GM23338 (cell line): ENCODE results near the gene NXPE4. TPM values are rescaled to one million over a fixed set of nuclear protein-coding genes. Genes with fewer than 3 reads are reported as not detected.
"Not testable (repeated sequence)": the region's sequence is repeated elsewhere in the genome, so short reads cannot be mapped to it uniquely, and the experiment has no call there.

Experiments used
- ATAC-seq: fragments of 200-7000 bp; cut with Tn5 transposase; 3 replicates; pipeline ENCODE4 v1.9.1; 2020
- DNase-seq: peaks from one replicate; pipeline ENCODE4 v3.0.0-alpha.2; 2015; ENCODE audit warnings: low spot score
- H2AFZ ChIP-seq: fragments of 200-600 bp; sonication (generic); 2 replicates; pipeline ENCODE4 v1.8.0; 2016; ENCODE audit warnings: antibody characterized with exemption, mild to moderate bottlenecking, moderate library complexity
- H3F3A ChIP-seq: fragments of 200-600 bp; sonication (generic); replicated peaks from 2 replicates; pipeline ENCODE4 v1.8.0; 2017; ENCODE audit warnings: antibody characterized with exemption, mixed run types, low read depth
- H3K27ac ChIP-seq: fragments of 200-600 bp; sonication (generic); 2 replicates; pipeline ENCODE4 v1.6.1; 2016; ENCODE audit warnings: low read depth
- H3K27me3 ChIP-seq: fragments of 200-600 bp; sonication (generic); 2 replicates; pipeline ENCODE4 v1.8.0; 2016; ENCODE audit warnings: mild to moderate bottlenecking, mixed run types, moderate library complexity; ENCODE audit not compliant: insufficient read depth
- H3K36me3 ChIP-seq: fragments of 200-600 bp; sonication (generic); 2 replicates; pipeline ENCODE4 v1.8.0; 2016; ENCODE audit warnings: mild to moderate bottlenecking; ENCODE audit not compliant: insufficient read depth
- H3K4me1 ChIP-seq: fragments of 200-600 bp; sonication (generic); 2 replicates; pipeline ENCODE4 v1.8.0; 2016; ENCODE audit warnings: mild to moderate bottlenecking, moderate library complexity; ENCODE audit not compliant: insufficient read depth
- H3K4me2 ChIP-seq: fragments of 200-600 bp; sonication (generic); 2 replicates; pipeline ENCODE4 v1.7.1; 2017; ENCODE audit warnings: mixed run types
- H3K4me3 ChIP-seq: fragments of 200-600 bp; sonication (generic); 2 replicates; pipeline ENCODE4 v1.6.1; 2016; ENCODE audit warnings: mixed run types
- H3K79me2 ChIP-seq: fragments of 200-600 bp; sonication (generic); replicated peaks from 2 replicates; pipeline ENCODE4 v1.8.0; 2017; ENCODE audit warnings: mild to moderate bottlenecking; ENCODE audit not compliant: insufficient read depth
- H3K9me2 ChIP-seq: fragments of 200-600 bp; sonication (generic); 2 replicates; pipeline ENCODE4 v1.8.0; 2017; ENCODE audit not compliant: insufficient read depth
- H4K20me1 ChIP-seq: fragments of 200-600 bp; sonication (generic); replicated peaks from 2 replicates; pipeline ENCODE4 v1.8.0; 2017; ENCODE audit warnings: mild to moderate bottlenecking; ENCODE audit not compliant: insufficient read depth
- H3K27ac Mint-ChIP-seq: 2 replicates; pipeline ENCODE4 v1.8.0; 2020; ENCODE audit warnings: inconsistent platforms, mild to moderate bottlenecking, moderate library complexity, mixed read lengths
- H3K27me3 Mint-ChIP-seq: 3 replicates; pipeline ENCODE4 v1.8.0; 2022; ENCODE audit warnings: low read depth, mild to moderate bottlenecking, moderate library complexity, mixed read lengths, inconsistent platforms; ENCODE audit not compliant: insufficient read depth, poor library complexity
- H3K36me3 Mint-ChIP-seq: 3 replicates; pipeline ENCODE4 v1.8.0; 2021; ENCODE audit warnings: low read depth, mild to moderate bottlenecking, inconsistent platforms, moderate library complexity, mixed read lengths
- H3K4me1 Mint-ChIP-seq: 3 replicates; pipeline ENCODE4 v1.8.0; 2020; ENCODE audit warnings: mild to moderate bottlenecking, inconsistent platforms, mixed read lengths
- H3K4me3 Mint-ChIP-seq: 3 replicates; pipeline ENCODE4 v1.8.0; 2021; ENCODE audit warnings: moderate library complexity, mild to moderate bottlenecking, inconsistent platforms, mixed read lengths
- H3K9me3 Mint-ChIP-seq: 3 replicates; pipeline ENCODE4 v1.8.0; 2020; ENCODE audit warnings: moderate library complexity, mild to moderate bottlenecking, inconsistent platforms, mixed read lengths
- ETS1 ChIP-seq: IDR thresholded peaks from 2 replicates; pipeline ENCODE4 v1.6.1; 2016; ENCODE audit warnings: antibody characterized with exemption
- POLR2AphosphoS5 ChIP-seq: IDR thresholded peaks from 2 replicates; pipeline ENCODE4 v1.6.1; 2016; ENCODE audit warnings: antibody characterized with exemption, low read depth
- ZNF331 ChIP-seq: fragments of 250-450 bp; sonication (Bioruptor Pico); IDR thresholded peaks from 2 replicates; pipeline ENCODE4 v1.5.0; 2020; ENCODE audit warnings: low read depth, mild to moderate bottlenecking, moderate library complexity
- ZNF462 ChIP-seq: fragments of 250-450 bp; sonication (Bioruptor Pico); IDR thresholded peaks from 2 replicates; pipeline ENCODE4 v1.5.0; 2020; ENCODE audit warnings: mild to moderate bottlenecking, moderate library complexity
- polyA plus RNA-seq: library from polyadenylated mRNA; unstranded; fragments of >200 nt; fragmentation: Nextera tagmentation; extraction: Ambion mirVana; gene quantifications from 2 replicates; pipeline ENCODE4 v1.2.1, GENCODE V29; 2016
- total RNA-seq: library from RNA; depleted of rRNA; stranded (reverse); fragments of >200 nt; shearing (Covaris generic); gene quantifications from 2 replicates; pipeline ENCODE4 v1.2.3, GENCODE V29; 2014

Gene NXPE4
- total and polyA plus RNA-seq, 2 experiments from 2014 or later: not detected

GRCh38 chr11:114609429-114609828 is 13.8 kb upstream of the NXPE4 start (continued):
- TF ChIP-seq ZNF462 (CRISPR knock-in tag): no peak

- not testable (repeated sequence) for H3K4me3 ChIP-seq, DNase-seq, H3K9me2 ChIP-seq, H3K27me3 ChIP-seq, H3K4me1 ChIP-seq, H3F3A ChIP-seq, H3K4me2 ChIP-seq, H3K27ac Mint-ChIP-seq, H3K27ac ChIP-seq, H3K36me3 Mint-ChIP-seq, H3K79me2 ChIP-seq, H3K4me3 Mint-ChIP-seq, H3K27me3 Mint-ChIP-seq, H4K20me1 ChIP-seq, ATAC-seq, H3K4me1 Mint-ChIP-seq, H3K36me3 ChIP-seq, H2AFZ ChIP-seq
- H3K9me3 Mint-ChIP-seq: peaks cover 38% of the 10 kb centered on the region
These were observed 13.0 kb upstream of the NXPE4 start for GRCh38 chr11:114608605-114609004.

- Histone ChIP-seq H3K4me2 (no peak overlapping the region), H3K36me3 (no peaks in the 10 kb centered on the region), H3K9me2 (no peaks in the 10 kb centered on the region; the same call in 1 of the 2 replicates), H3K27me3 (no peaks in the 10 kb centered on the region), H4K20me1 (no peaks in the 10 kb centered on the region), H3K27ac (no peak overlapping the region), H3K79me2 (no peaks in the 10 kb centered on the region), H3K4me1 (no peaks in the 10 kb centered on the region), H3K4me3 (no peak overlapping the region), H2AFZ (no peak overlapping the region), H3F3A (peaks cover 8% of the 10 kb centered on the region; the same call in 1 of the 2 replicates)
- TF ChIP-seq POLR2AphosphoS5 (no peak), ZNF331 (CRISPR knock-in tag) (no peak), ETS1 (no peak)
- ATAC-seq: no peak
- H3K4me3 Mint-ChIP-seq: no peak overlapping the region
- no peaks in the 10 kb centered on the region for H3K27me3 Mint-ChIP-seq
- H3K36me3 Mint-ChIP-seq: peaks cover 9% of the 10 kb centered on the region; the same call in 1 of the 3 replicates
- H3K9me3 Mint-ChIP-seq: peaks cover 38% of the 10 kb centered on the region
- DNase-seq: no peak
- H3K4me1 Mint-ChIP-seq: no peaks in the 10 kb centered on the region
- H3K27ac Mint-ChIP-seq: no peak overlapping the region
These were observed 12.3 kb upstream of the NXPE4 start for GRCh38 chr11:114607753-114608459.

- H3K36me3 Mint-ChIP-seq, H3K9me2 ChIP-seq, ATAC-seq, H4K20me1 ChIP-seq, H3K4me2 ChIP-seq, H2AFZ ChIP-seq, DNase-seq, H3K4me1 ChIP-seq, H3K27ac Mint-ChIP-seq, H3K27me3 Mint-ChIP-seq, H3K79me2 ChIP-seq, H3F3A ChIP-seq, H3K4me3 ChIP-seq, H3K27me3 ChIP-seq, H3K27ac ChIP-seq, H3K4me3 Mint-ChIP-seq, H3K4me1 Mint-ChIP-seq, H3K36me3 ChIP-seq: not testable (repeated sequence)
- peaks cover 32% of the 10 kb centered on the region for H3K9me3 Mint-ChIP-seq
These were observed 11.2 kb upstream of the NXPE4 start for GRCh38 chr11:114606802-114607075.
